ENCODE data around the gene NUDT2. TPM values are rescaled to one million over a fixed set of nuclear protein-coding genes. Genes with fewer than 3 reads are reported as not detected.

The NUDT2 gene
- 35.1 and 35.5 TPM in 2 replicates for total RNA-seq

GRCh38 chr9:34328987-34329832 lies at the start of gene NUDT2, which contains the start of gene KIF24:
TSS of gene NUDT2 (plus strand) at chr9:34329569. CDS start at chr9:34339040, 9,471 bp downstream.
TSS of gene KIF24 (minus strand) at chr9:34329268. CDS start at chr9:34311346, 17,922 bp downstream.

GRCh38 chr9:34376596-34377403 lies 47.4 kb downstream of the NUDT2 start, which contains the start of gene MYORG:
TSS of gene MYORG (minus strand) at chr9:34376898. CDS start at chr9:34372943, 3,955 bp downstream.

Other genes starting within 250 kb of the NUDT2 start
- 9.4 and 11.5 TPM in 2 replicates for gene DCAF12, start 202.9 kb upstream of the NUDT2 start, total RNA-seq
- gene UBAP1, start 150.5 kb upstream of the NUDT2 start, total RNA-seq, result 26.5 and 39.0 TPM in 2 replicates
- gene KIF24, start 301 bp upstream of the NUDT2 start, total RNA-seq, result 0.50 and 3.2 TPM in 2 replicates
- 1.2 and 1.9 TPM in 2 replicates for gene MYORG, start 47.3 kb downstream of the NUDT2 start, total RNA-seq
- gene FAM219A, start 129.0 kb downstream of the NUDT2 start, total RNA-seq, result 5.5 and 8.6 TPM in 2 replicates
- gene DNAI1, start 129.2 kb downstream of the NUDT2 start, total RNA-seq, result under 0.01 and 0.58 TPM in 2 replicates
- not detected in 2 replicates for gene ENHO, start 193.4 kb downstream of the NUDT2 start, total RNA-seq